Posterior vena cava (tissue), 2 donors: ENCODE results near the gene DYRK1A. TPM values are rescaled to one million over a fixed set of nuclear protein-coding genes. Genes with fewer than 3 reads are reported as not detected.
"Not testable (repeated sequence)": the region's sequence is repeated elsewhere in the genome, so short reads cannot be mapped to it uniquely, and the experiment has no call there.

Experiments
- DNase-seq: peaks from one replicate; pipeline ENCODE4 v3.0.0-alpha.2; 2020; ENCODE audit warnings: low spot score
- intact Hi-C, 2 donors: fragments of 100-400 bp; cut with DNase I; formaldehyde crosslinking; loops; one replicate each; pipeline versions ENCODE4 v1.14.1 to v1.14.2; 2022 to 2023
- long read RNA-seq, 2 donors: library from polyadenylated mRNA; unstranded; transcript quantifications; one replicate each; pipeline ENCODE4 v2.0.0, GENCODE V29; 2020 to 2021
- total RNA-seq, 2 donors: library from RNA; stranded (reverse); fragmentation: NEBNext Ultra II Directional; extraction: Animal tissue kit (Norgen Biotek cat#: 25700); gene quantifications; one replicate each; pipeline ENCODE4 v1.2.1, GENCODE V29; 2021
- donor health status: DM: yes; HTN: yes; CAD: no.
- donor health status: DM: yes; HTN: yes; CAD: no.

The DYRK1A gene
- total RNA-seq: 10 to 100 TPM; 58.1 to 68.2 TPM
- long read RNA-seq, donor 1, partial matches to known transcripts: 0 of 9 reads
- long read RNA-seq, donor 1, other reads (novel, unspliced or antisense): 8 of 9 reads
- long read RNA-seq, donor 2, partial matches to known transcripts: 0 of 5 reads
- long read RNA-seq, donor 2, other reads (novel, unspliced or antisense): 5 of 5 reads

DNA sequence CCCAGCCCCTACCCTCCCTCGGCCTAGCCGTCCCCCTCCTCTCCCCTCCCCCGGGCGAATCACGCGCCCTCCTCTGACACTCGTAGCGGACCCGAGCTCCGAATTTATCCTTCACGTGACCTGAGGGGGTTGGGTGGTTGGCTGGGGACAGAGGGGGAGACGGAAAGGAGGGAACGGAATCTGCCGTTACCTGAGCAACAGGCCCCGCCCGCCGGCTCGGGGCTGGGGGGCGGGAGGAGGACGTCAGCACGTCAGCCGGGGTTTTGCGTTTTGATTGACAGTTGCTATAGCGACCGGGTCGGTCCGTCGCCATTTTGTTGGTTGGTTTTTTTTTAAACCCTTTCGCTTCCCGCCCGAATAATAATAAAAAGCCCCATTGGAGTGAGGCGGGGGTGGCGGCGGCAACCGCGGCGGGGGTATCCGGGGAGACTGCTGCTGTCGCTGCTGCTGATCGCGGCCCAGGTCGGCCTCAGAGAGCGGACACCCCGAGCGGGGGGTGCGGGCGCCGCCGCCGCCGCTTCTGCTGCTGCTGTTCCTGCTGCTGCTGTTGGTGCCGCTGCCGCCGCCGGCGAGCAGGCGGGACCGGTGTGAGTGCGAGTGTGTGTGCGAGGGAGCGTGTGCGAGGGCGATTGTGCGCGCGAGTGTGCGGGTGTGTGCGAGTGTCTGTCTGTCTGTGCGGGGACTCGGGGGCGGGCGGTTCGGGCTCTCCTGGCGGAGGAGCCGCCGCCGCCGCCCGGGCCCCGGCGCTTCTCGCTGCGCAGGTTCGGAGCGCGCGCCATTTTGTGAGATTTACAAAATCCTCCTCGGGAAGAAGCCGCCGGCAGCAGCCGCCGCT, at the start of gene DYRK1A:
Gene DYRK1A, plus strand, starts transcription at position 292 of the 835 bp plus-strand sequence. CDS start 53,602 bp downstream, outside the sequence.
- DNase-seq: peak; percentile 99
- intact Hi-C loops: loop anchor here (10.0 kb wide), 2 partner anchors 102 to 198 kb away; partner anchors contain the start of gene VPS26C (in 2 of the 2)

GRCh38 chr21:37319551-37319950, 47.0 kb upstream of the DYRK1A start:
- intact Hi-C loops: no loop called here
- DNase-seq: no peak

GRCh38 chr21:37322084-37322483, 44.5 kb upstream of the DYRK1A start:
- intact Hi-C loops: no loop called here
- no peak for DNase-seq

- intact Hi-C loops: no loop called here
- no peak for DNase-seq
These were observed 42.0 kb upstream of the DYRK1A start for GRCh38 chr21:37324558-37324957.

DNA sequence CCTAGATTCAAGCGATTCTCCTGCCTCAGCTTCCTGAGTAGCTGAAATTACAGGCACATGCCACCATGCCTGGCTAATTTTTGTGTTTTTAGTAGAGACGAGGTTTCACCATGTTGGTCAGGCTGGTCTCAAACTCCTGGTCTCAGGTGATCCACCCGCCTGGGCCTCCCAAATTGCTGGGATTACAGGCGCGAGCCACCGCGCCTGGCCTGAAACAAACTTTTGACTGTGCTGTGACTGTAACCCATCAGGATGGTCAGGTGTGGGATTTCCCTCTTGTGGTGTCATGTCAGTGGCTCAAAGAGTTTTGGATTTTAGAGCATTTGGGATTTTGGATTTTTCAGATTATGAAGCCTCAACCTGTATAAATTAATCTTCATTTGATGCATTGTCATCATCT, 38.4 kb upstream of the DYRK1A start:
- intact Hi-C loops: not testable (repeated sequence)

GRCh38 chr21:37331411-37331810, 35.2 kb upstream of the DYRK1A start:
- DNase-seq: no peak
- intact Hi-C loops: no loop called here

More for the DNA sequence above, 38.4 kb upstream of the DYRK1A start:
- DNase-seq: not testable (repeated sequence)

- intact Hi-C loops: no loop called here
These were observed 31.5 kb upstream of the DYRK1A start for GRCh38 chr21:37335053-37335452.

GRCh38 chr21:37337179-37337578, 29.4 kb upstream of the DYRK1A start:
- intact Hi-C loops: no loop called here
- no peak for DNase-seq

More at GRCh38 chr21:37335053-37335452, 31.5 kb upstream of the DYRK1A start:
- no peak for DNase-seq

DNA sequence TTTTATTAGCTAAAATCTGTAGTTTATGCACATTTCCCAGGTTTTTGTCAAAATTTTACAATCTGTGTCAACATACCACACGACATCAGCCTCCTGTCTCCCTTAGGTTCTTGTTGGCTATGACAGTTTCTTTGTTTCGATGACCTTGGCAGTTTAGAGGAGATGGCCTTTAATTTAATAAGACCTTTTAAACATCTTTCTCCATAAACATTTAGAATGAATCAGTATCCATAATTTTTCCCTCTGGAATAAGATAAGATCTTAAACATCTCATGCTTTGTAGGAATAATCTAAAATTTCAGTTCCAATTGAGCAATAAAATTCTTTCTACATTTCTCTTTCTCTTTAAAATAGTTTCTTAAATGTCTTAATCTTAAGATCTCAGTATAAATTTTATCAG, 28.7 kb upstream of the DYRK1A start:
- no peak for DNase-seq
- intact Hi-C loops: no loop called here

- no peak for DNase-seq
- intact Hi-C loops: no loop called here
These were observed 27.7 kb upstream of the DYRK1A start for GRCh38 chr21:37338671-37339551.

DNA sequence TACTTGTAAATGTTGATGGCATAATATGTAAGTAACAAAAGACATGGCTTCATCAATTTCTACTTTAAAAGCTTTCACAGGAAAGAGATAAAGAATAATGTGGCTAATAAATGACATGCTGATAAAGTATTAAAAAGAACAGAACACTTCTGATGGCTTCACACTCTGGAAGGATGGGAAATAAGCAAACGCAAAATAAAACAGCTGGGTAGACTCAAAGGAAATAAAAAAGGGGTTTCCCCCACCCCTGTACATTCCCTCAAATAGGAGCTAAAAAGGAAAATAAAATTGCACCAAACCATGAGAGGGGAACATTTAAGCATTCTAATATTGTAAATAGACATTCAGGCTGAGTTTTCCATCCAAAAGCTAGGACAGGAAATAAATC, 27.0 kb upstream of the DYRK1A start:
- intact Hi-C loops: no loop called here
- DNase-seq: no peak

- intact Hi-C loops: no loop called here
- DNase-seq: no peak
These were observed 25.2 kb upstream of the DYRK1A start for GRCh38 chr21:37341254-37341960.

DNA sequence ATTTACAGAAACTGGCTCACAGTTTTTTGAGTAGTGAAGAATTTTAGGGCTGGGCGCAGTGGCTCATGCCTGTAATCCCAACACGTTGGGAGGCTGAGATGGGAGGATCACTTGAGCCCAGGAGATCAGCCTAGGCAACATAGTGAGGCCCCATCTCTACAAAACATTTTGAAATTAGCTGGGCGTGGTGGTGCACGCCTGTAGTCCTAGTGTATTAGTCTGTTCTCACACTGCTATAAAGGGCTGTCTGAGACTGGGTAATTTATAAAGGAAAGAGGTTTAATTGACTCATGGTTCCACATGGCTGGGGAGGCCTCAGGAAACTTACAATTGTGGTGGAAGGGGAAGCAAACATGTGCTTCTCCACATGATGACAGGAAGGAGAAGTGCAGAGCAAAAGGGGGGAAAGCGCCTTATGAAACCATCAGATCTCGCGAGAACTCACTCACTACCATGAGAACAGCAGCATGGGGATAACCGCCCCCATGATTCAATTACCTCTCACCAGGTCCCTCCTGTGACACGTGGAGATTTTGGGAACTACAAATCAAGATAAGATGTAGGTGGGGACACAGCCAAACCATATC, 24.4 kb upstream of the DYRK1A start:
- no peak for DNase-seq
- intact Hi-C loops: no loop called here

GRCh38 chr21:37346841-37347430, 19.6 kb upstream of the DYRK1A start:
- intact Hi-C loops: no loop called here
- no peak for DNase-seq

DNA sequence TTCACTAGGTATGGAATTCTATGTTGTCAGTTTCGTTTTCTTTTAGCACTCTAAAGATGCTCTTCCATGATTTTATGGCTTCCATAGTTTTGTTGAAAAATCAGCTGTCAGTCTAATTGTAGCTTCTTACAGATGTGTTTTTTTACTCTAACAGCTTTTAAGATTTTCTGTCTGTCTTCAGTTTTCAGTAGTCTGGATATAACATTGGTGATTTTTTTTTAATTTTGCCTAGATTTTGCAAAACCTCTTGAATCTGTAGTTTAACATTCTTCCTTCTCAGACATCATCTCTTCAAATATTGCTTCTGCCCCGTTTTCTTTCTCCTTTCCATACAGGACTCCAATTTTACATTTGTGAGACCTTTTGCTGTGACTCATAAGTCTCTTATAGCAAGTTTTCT, 17.9 kb upstream of the DYRK1A start:
- DNase-seq: no peak
- intact Hi-C loops: no loop called here

DNA sequence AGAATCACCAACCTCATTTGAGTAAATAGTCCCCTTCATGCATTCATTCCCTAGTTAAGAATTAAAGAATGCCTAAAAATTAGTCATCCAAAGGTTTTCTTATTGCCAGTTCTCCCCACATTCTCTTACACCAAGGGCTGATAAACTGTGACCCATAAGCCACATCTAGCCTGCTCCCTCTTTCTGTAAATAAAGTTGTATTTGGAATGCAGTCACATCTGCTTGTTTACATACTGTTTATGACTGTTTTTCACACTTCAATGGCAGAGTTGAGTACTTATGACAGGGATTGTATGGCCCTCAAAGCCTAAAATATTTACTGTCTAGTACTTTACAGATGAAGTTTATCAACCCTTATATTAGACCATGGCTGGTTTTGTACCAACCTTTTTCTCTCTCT, 16.1 kb upstream of the DYRK1A start:
- intact Hi-C loops: no loop called here
- no peak for DNase-seq

GRCh38 chr21:37356706-37357105, 9.9 kb upstream of the DYRK1A start:
- DNase-seq: no peak
- intact Hi-C loops: no loop called here

DNA sequence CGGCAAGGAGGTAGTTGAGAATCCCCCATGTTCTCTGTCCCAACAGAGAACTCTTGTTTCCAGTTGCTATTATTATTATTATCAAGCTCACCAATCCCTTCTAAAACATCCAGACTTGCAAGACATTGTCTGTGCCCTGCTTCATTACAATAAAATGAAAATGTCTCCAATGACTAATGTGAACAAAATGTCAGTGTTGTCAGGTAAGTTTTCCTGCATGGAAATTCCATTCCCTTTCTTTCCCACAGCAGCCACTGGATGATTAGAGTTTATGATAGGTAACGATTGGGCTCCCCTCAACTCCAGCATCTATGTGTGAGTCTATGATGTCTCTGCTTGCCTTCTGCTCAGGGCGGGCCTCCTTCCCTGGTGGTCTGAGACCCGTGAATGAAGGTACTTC, 8.9 kb upstream of the DYRK1A start:
- intact Hi-C loops: no loop called here
- DNase-seq: no peak

GRCh38 chr21:37358397-37358796, 8.2 kb upstream of the DYRK1A start:
- DNase-seq: no peak
- intact Hi-C loops: no loop called here
